K562 (cell line): Measurements from ENCODE around the gene ROBO3.

ENCODE experiments used
- CBX3 ChIP-seq, 2 experiments: IDR thresholded peaks; 1 replicate in 1 of 2; 2 replicates in 1 of 2; pipeline ENCODE4 v1.6.1; 2012; ENCODE audit warnings: inconsistent platforms in 2 of 2, low read length in 2 of 2, borderline replicate concordance in 1 of 2, control low read depth in 1 of 2
- CBX5 ChIP-seq: IDR thresholded peaks from 2 replicates; pipeline ENCODE4 v1.6.1; 2014; ENCODE audit warnings: low read depth, borderline replicate concordance
- FOSL1 ChIP-seq: fragments of 200-800 bp; sonication (Bioruptor generic); conservative IDR thresholded peaks from 2 replicates; pipeline ENCODE4 v1.6.1; 2016; ENCODE audit warnings: missing genetic modification characterization, missing compliant biosample characterization
- LCOR ChIP-seq: sonication (generic); formaldehyde crosslinking; IDR thresholded peaks from 2 replicates; pipeline ENCODE4 v1.8.0; 2022; ENCODE audit warnings: mild to moderate bottlenecking, missing genetic modification reagents
- NFATC3 ChIP-seq: fragments of 450-650 bp; IDR thresholded peaks from 2 replicates; pipeline ENCODE4 v1.6.1; 2017; ENCODE audit warnings: mild to moderate bottlenecking
- NFRKB ChIP-seq: fragments of 450-650 bp; IDR thresholded peaks from 2 replicates; pipeline ENCODE4 v1.6.1; 2016; ENCODE audit warnings: low read depth
- POLR2A ChIP-seq: fragments of 450-650 bp; conservative IDR thresholded peaks from 2 replicates; pipeline ENCODE4 v1.6.1; 2016
- SPI1 ChIP-seq: IDR thresholded peaks from 2 replicates; pipeline ENCODE4 v1.6.1; 2011; ENCODE audit warnings: low read depth, low read length, control low read depth, borderline replicate concordance
- TFE3 ChIP-seq: fragments of 450-650 bp; formaldehyde crosslinking; IDR thresholded peaks from 2 replicates; pipeline ENCODE4 v1.4.0; 2020; ENCODE audit warnings: mild to moderate bottlenecking, mixed read lengths
- ZBTB34 ChIP-seq: fragments of 250-450 bp; sonication (Bioruptor Pico); IDR thresholded peaks from 2 replicates; pipeline ENCODE4 v1.8.0; 2021; ENCODE audit warnings: mild to moderate bottlenecking, moderate library complexity
- ZNF384 ChIP-seq: IDR thresholded peaks from 2 replicates; pipeline ENCODE4 v1.6.1; 2012; ENCODE audit warnings: low read depth, low read length, improper control_type of control experiment
- TF ChIP-seq, protein P1 (sequence below), 3 experiments: IDR thresholded peaks in 2 of 3; conservative IDR thresholded peaks in 1 of 3; 2 replicates each; pipeline ENCODE4 v1.5.1; 2011 to 2012; ENCODE audit warnings: low read length in 3 of 3, mild to moderate bottlenecking in 3 of 3, control low read depth in 2 of 3, improper control_type of control experiment in 1 of 3, inconsistent platforms in 1 of 3, low read depth in 1 of 3, mixed read lengths in 1 of 3, moderate library complexity in 1 of 3; ENCODE audit not compliant: insufficient read depth in 2 of 3
- TF ChIP-seq, protein P2 (sequence below): fragments of 250-450 bp; sonication (Bioruptor Pico); IDR thresholded peaks from 2 replicates; pipeline ENCODE4 v1.5.0; 2022; ENCODE audit warnings: mild to moderate bottlenecking

DNA sequence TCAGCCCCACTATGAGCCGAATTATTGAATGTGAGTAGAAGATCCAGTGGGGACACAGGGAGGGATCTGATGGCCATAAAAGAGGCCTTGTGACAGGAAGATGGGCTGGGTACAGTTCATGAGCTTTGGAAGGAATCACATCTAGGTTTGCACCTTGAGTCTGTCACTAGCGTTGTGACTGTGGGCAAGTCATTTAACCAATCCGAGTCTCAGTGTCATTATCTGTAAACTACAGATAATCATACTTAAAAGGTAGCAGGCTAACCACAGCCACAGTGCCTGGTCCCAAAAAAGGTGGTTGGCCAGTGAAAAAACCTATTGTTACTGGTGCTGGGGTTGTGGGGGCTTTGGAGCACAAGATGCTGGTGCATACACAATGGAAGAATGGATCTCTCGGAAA, 57.6 kb downstream of the ROBO3 start:
- TF ChIP-seq, protein P1, sequence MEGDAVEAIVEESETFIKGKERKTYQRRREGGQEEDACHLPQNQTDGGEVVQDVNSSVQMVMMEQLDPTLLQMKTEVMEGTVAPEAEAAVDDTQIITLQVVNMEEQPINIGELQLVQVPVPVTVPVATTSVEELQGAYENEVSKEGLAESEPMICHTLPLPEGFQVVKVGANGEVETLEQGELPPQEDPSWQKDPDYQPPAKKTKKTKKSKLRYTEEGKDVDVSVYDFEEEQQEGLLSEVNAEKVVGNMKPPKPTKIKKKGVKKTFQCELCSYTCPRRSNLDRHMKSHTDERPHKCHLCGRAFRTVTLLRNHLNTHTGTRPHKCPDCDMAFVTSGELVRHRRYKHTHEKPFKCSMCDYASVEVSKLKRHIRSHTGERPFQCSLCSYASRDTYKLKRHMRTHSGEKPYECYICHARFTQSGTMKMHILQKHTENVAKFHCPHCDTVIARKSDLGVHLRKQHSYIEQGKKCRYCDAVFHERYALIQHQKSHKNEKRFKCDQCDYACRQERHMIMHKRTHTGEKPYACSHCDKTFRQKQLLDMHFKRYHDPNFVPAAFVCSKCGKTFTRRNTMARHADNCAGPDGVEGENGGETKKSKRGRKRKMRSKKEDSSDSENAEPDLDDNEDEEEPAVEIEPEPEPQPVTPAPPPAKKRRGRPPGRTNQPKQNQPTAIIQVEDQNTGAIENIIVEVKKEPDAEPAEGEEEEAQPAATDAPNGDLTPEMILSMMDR (IDR thresholded peaks at IDR 0.05 in 2 of 3, conservative IDR thresholded peaks at IDR 0.05 in 1 of 3; ENCODE audit: insufficient read depth in 2 of 3, low read depth in 1 of 3, low read length in 3 of 3) = no peak
- TF ChIP-seq LCOR (CRISPR knock-in tag) (no peak), TFE3 (no peak), FOSL1 (no peak), ZNF384 (no peak), POLR2A (no peak), CBX5 (no peak), SPI1 (no peak), ZBTB34 (CRISPR knock-in tag) (no peak), CBX3 (IDR thresholded peaks at IDR 0.05; ENCODE audit: borderline replicate concordance in 1 of 2, low read length in 2 of 2) (no peak), NFATC3 (no peak), NFRKB (no peak)
- TF ChIP-seq, protein P2, sequence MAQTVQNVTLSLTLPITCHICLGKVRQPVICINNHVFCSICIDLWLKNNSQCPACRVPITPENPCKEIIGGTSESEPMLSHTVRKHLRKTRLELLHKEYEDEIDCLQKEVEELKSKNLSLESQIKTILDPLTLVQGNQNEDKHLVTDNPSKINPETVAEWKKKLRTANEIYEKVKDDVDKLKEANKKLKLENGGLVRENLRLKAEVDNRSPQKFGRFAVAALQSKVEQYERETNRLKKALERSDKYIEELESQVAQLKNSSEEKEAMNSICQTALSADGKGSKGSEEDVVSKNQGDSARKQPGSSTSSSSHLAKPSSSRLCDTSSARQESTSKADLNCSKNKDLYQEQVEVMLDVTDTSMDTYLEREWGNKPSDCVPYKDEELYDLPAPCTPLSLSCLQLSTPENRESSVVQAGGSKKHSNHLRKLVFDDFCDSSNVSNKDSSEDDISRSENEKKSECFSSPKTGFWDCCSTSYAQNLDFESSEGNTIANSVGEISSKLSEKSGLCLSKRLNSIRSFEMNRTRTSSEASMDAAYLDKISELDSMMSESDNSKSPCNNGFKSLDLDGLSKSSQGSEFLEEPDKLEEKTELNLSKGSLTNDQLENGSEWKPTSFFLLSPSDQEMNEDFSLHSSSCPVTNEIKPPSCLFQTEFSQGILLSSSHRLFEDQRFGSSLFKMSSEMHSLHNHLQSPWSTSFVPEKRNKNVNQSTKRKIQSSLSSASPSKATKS = no peak
